Cardiac fibroblast (primary cell): ENCODE results near the gene PTPRE.

ENCODE experiments used
- DNase-seq, 2 donors: peaks; one replicate each; pipeline versions ENCODE4 v3.0.0 to v3.0.0-alpha.2; 2010; ENCODE audit warnings: low read depth in 2 of 2
- H3K4me3 ChIP-seq, 2 donors: replicated peaks in 1 of 2; 1 replicate in 1 of 2; 2 replicates in 1 of 2; pipeline ENCODE4 v1.5.1; 2011; ENCODE audit warnings: low read depth in 2 of 2, low read length in 2 of 2, mild to moderate bottlenecking in 2 of 2, moderate library complexity in 1 of 2
- TF ChIP-seq, protein P1 (sequence below): IDR thresholded peaks from one replicate; pipeline ENCODE4 v1.5.1; 2011; ENCODE audit warnings: low read depth, mild to moderate bottlenecking, low read length, inconsistent platforms

PTPRE gene

DNA sequence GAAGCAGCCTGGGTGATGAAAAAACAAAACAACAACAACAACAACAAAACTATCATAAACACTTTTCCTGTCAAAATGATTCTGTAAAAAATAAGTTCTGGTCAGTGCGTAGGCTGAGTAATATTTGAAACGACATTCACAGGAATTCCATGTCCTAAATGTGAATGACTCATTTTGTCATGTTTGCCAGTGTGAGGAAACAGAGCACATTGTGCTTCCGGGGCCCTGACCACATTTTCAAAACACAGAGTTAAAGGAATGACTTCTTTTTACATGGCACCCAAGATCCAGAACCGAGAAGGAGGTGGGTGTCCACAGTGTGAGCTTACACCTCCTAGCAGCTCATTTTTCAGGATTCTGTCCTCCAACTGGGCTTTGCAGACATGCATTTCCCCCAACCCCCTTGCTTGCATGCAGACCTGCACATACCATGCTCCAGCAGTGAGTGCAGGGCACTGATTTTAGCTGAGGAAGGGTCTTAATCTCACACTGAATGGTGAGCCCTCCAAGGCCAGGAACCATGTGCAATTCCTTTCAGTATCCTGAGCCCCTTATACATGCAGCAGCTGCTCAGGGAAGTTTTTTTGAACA, 17.2 kb upstream of the PTPRE start:
- DNase-seq: peak; percentile 55 to 82
- TF ChIP-seq, protein P1, sequence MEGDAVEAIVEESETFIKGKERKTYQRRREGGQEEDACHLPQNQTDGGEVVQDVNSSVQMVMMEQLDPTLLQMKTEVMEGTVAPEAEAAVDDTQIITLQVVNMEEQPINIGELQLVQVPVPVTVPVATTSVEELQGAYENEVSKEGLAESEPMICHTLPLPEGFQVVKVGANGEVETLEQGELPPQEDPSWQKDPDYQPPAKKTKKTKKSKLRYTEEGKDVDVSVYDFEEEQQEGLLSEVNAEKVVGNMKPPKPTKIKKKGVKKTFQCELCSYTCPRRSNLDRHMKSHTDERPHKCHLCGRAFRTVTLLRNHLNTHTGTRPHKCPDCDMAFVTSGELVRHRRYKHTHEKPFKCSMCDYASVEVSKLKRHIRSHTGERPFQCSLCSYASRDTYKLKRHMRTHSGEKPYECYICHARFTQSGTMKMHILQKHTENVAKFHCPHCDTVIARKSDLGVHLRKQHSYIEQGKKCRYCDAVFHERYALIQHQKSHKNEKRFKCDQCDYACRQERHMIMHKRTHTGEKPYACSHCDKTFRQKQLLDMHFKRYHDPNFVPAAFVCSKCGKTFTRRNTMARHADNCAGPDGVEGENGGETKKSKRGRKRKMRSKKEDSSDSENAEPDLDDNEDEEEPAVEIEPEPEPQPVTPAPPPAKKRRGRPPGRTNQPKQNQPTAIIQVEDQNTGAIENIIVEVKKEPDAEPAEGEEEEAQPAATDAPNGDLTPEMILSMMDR: no peak
- H3K4me3 ChIP-seq: no peak overlapping the region

DNA sequence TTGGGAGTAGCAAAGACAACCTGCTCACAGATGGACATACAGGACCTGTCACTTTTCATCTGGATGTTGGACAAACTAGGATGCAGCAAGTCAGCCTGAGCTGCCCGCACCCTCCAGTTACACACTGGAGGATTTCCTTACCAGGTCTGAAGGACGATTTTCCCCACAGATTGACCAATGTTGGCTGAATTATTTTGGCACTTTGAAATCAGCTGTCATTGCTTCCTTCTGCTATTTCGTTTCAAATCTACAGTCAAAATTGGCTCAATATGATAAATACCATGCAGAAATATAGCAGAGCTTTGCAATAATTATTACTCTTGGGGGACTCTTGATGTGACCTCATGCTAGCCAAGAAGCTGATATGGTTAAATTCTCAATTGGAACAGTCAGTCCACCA, 16.7 kb upstream of the PTPRE start:
- H3K4me3 ChIP-seq: no peak overlapping the region
- DNase-seq: no peak
- TF ChIP-seq, protein P1: no peak

DNA sequence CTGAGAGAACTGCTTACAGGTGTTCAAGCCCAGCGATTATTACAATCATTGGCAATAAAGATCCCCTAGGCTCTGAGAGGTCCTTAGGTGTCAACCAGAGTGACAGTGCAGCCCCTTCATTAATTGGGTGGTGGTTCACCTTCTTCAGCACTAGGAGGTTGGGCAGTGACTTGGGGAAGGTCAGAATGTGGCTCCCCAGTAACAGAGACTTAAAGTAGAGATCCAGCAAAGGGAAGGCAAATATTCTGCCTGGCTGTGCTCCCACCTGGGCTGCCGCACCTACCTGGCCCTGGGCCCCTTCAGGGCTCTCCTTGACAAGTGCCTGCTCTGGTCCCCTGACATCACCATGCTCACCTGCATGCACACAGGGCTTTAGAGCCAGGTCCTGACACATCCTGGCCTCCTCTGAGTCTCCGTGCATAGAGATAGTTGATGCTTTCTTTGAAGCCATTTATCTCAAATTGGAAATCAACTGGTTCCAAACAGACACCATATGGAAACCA, 16.0 kb upstream of the PTPRE start:
- TF ChIP-seq, protein P1: no peak
- no peak overlapping the region for H3K4me3 ChIP-seq
- DNase-seq: no peak

DNA sequence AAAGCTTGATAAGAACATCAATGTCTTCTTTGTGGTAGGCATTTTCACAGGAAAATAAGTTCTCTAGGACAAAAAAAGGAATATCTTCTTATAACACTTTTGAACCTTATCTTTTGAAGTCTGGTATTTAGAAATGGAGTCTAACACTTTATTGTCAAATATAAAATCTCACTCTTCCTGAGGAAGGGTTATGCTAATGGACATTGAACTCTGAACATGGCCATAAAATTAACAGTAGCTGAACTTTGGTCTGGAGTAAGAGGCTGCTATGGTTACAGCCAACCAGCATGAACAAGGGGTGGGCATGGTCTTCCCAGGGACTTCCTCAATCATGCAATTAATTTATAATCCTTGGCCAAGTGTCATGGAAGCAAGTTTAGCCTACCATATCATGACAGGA, 14.2 kb upstream of the PTPRE start, which contains the start of gene CLRN3:
Gene CLRN3 (minus strand): TSS at position 199 of the 400 bp plus-strand sequence. CDS start 157 bp downstream, at position 42.
- H3K4me3 ChIP-seq: no peak within 1 kb of the TSS
- TF ChIP-seq, protein P1: no peak
- no peak for DNase-seq

DNA sequence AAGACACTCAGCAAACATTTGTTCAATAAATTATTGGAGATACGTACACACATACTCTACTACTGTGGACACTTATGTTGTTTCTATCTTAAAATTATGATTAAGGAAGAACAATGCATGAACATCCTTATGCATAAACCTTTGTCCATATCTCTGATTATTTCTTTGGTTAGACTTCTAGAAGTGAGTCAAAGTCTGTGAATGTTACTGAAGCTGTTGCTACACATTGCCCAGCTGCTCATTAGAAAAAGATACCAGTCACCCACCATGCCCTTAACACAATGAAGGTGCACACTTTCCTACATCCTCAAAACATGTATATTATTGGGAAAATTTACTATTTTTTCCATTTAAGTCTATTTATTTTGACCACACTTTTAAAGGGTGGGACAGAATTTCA, 12.8 kb upstream of the PTPRE start:
- peak in 1 of 2 donors; percentile 58 for DNase-seq

DNA sequence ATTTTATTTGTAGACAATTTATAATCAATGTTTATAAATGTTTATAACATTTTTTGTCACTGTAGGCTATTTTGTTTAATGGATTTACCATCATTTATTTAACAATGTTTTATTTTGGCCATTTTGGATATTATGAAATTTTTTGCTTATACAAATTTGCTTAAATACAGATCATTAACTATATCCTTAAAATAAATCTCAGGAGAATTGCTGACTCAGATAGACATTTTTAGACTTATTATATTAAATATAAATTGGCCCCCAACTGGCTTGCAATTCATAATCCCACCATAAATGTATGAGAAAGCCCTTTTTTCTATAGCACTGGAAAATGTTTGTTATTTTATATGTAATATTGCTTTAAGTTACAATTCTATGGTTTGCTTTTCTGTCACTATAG, 10.3 kb upstream of the PTPRE start:
- no peak for DNase-seq
- TF ChIP-seq, protein P1: no peak
- H3K4me3 ChIP-seq: no peak overlapping the region

More for the DNA sequence above, 12.8 kb upstream of the PTPRE start:
- TF ChIP-seq, protein P1: no peak
- H3K4me3 ChIP-seq: no peak overlapping the region

DNA sequence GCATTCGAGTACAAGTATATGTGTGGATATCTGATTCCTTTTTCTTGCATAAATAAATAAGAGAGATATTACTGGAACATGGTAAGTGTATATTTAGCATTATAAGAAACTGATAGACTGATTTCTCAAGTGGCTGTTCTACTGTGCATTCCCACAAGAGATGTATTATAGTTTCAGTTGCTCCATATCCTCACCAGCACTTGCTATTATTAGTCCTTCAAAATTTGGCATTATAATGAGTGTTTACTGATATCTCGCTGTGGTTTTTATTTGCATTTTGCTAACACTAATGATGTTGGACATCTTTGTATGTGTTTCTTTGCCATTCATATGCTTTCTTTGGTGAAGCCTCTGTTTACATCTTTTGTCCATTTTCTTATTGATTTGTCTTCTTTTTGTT, 9.7 kb upstream of the PTPRE start:
- TF ChIP-seq, protein P1: no peak
- no peak overlapping the region for H3K4me3 ChIP-seq

More for the DNA sequence above, 9.7 kb upstream of the PTPRE start:
- DNase-seq: no peak
